IMR-90 (cell line): Measurements from ENCODE around the gene APBB1IP.

Source experiments
- MAFK ChIP-seq: IDR thresholded peaks from 2 replicates; pipeline ENCODE4 v1.6.1; 2012; ENCODE audit warnings: low read depth, low read length, improper control_type of control experiment
- MXI1 ChIP-seq: IDR thresholded peaks from 2 replicates; pipeline ENCODE4 v1.6.1; 2012; ENCODE audit warnings: low read depth, mild to moderate bottlenecking, low read length, moderate library complexity, borderline replicate concordance
- POLR2A ChIP-seq: IDR thresholded peaks from 2 replicates; pipeline ENCODE4 v1.6.1; 2012; ENCODE audit warnings: mild to moderate bottlenecking, low read depth, low read length
- TF ChIP-seq, protein P1 (sequence below): conservative IDR thresholded peaks from 2 replicates; pipeline ENCODE4 v1.5.1; 2012; ENCODE audit warnings: mild to moderate bottlenecking, low read depth, low read length, improper control_type of control experiment
- TF ChIP-seq, protein P2 (sequence below): fragments of 150-350 bp; IDR thresholded peaks from 2 replicates; pipeline ENCODE4 v1.6.1; 2017; ENCODE audit warnings: mild to moderate bottlenecking, antibody characterized with exemption, low read length, low read depth

DNA sequence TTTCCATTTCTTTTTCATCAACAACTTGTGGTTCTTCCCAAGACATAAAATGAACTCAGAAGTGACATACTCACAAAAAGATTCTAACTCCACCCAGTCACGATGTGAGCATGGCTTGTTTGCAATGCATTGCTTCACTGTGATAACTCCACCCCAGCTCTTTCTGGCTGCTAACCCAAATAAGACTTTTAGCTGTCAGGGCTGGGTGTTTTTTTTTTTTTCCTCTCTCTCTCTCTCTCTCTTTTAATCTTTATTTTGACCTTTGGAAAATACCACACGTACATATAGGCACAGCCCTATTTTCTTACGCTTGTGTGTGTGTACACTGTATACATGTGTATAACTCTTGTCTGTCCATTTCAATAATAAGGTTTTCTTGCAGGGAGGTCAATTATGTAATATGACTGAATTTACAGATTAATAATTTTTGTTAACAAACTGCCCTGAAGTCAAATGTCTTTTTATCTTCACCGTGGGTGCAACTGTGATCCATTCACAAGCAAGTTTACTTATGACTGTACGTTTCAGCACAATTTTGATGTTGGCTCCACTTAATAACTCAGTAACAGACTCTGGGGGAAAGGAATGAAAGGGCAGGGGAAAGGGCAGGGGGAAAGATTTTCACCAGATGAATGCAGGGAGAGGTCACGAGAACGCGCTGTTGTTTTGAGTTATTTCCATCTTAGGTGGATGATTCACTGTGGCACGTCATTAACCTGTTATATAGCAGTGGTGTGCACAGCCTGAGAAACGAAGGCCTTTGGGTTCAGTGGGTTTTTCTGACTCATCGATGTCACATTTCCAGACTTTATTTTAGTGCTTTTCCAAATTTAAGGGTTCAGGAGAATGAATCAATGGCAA, 49.1 kb downstream of the APBB1IP start:
- TF ChIP-seq POLR2A (no peak), MXI1 (no peak), MAFK (no peak)
- TF ChIP-seq, protein P1, sequence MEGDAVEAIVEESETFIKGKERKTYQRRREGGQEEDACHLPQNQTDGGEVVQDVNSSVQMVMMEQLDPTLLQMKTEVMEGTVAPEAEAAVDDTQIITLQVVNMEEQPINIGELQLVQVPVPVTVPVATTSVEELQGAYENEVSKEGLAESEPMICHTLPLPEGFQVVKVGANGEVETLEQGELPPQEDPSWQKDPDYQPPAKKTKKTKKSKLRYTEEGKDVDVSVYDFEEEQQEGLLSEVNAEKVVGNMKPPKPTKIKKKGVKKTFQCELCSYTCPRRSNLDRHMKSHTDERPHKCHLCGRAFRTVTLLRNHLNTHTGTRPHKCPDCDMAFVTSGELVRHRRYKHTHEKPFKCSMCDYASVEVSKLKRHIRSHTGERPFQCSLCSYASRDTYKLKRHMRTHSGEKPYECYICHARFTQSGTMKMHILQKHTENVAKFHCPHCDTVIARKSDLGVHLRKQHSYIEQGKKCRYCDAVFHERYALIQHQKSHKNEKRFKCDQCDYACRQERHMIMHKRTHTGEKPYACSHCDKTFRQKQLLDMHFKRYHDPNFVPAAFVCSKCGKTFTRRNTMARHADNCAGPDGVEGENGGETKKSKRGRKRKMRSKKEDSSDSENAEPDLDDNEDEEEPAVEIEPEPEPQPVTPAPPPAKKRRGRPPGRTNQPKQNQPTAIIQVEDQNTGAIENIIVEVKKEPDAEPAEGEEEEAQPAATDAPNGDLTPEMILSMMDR = no peak
- TF ChIP-seq, protein P2, sequence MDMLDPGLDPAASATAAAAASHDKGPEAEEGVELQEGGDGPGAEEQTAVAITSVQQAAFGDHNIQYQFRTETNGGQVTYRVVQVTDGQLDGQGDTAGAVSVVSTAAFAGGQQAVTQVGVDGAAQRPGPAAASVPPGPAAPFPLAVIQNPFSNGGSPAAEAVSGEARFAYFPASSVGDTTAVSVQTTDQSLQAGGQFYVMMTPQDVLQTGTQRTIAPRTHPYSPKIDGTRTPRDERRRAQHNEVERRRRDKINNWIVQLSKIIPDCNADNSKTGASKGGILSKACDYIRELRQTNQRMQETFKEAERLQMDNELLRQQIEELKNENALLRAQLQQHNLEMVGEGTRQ = no peak
